Measurements from ENCODE around the gene TGFB1I1. TPM values are rescaled to one million over a fixed set of nuclear protein-coding genes. Genes with fewer than 3 reads are reported as not detected.
"Not testable (repeated sequence)": the region's sequence is repeated elsewhere in the genome, so short reads cannot be mapped to it uniquely, and the experiment has no call there.

The TGFB1I1 gene
- total RNA-seq, 1 donor from 2014 or later, result 20.2 TPM

DNA sequence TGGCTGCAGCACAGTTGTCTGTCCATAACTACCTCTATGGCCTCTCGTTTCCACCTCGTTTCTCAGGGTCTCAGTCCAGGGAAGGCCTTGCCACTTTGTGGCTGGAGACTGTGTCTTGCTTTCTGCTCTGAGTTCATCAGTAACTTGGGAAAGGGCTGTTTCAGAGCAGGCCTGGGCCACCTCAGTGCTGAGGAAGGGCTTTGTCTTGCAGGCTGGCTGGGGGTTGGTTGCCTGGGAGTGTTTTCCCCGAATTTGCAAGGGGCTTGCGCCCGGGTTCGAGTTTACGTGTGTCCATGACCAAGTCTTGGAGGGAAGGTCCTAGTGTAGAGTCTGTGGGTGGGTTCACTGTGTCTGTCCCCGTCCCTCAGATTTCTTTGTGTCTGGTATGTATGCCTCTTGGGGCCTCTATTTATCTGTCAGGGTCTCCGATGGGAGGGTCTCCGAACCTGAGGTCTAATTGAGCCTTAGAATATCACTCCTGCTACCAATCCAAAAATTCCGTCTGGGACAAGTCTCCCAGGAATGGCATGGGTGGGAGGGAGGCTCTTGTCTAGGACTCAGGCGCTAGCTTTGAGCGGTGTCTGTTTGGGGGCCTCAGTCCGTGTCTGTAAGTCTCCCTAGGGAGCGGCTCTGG, 594 bp upstream of the TGFB1I1 start:
- DNase-seq, result no peak

DNA sequence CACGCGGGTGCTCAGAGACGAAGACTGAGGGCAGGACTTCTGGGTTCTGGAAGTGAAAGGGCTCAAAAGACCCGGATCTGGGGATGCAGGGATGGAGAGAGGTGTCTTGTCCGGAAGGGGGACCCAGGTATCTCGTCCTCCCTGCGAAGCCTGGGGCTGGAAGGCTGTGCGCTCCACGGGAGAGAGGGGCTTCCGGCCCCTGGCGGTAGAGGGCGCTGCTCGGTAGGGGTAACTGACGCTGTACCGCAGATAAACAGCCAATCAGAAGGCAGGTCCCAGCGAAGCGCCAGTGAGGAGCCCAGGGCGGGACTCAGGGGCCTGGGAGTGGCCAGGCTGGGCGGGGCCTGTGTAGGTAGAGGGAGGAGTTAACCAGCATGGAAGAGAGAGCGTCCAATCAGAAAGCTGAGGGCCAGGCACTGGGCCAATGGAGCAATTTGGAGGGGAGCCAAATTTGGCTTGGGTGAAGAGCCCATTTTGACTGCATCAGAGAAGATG, 804 bp downstream of the TGFB1I1 start:
- peak; percentile 83 for DNase-seq

DNA sequence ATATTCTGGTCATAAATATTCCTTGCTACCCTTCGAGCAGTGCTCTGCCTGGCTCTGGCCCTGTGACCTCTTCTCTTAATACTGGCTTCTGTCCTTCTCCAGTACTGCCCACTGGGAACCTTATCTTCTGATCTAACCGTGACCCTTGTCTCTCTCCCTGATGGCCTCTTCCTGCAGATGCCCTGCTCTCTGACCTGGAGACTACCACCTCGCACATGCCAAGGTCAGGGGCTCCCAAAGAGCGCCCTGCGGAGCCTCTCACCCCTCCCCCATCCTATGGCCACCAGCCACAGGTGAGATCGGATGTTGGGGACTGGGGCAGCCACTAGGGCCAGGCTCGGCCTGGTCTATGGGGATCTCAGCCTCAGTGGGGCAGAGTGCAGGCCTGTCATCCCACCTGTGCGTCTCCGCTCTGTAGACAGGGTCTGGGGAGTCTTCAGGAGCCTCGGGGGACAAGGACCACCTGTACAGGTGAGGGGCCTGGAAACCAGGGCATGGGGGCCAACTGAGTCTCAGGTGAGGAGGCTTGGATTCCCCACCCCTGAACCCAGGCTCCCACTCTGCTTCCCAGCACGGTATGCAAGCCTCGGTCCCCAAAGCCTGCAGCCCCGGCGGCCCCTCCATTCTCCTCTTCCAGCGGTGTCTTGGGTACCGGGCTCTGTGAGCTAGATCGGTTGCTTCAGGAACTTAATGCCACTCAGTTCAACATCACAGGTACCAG, 1.5 kb downstream of the TGFB1I1 start:
- no peak for DNase-seq

DNA sequence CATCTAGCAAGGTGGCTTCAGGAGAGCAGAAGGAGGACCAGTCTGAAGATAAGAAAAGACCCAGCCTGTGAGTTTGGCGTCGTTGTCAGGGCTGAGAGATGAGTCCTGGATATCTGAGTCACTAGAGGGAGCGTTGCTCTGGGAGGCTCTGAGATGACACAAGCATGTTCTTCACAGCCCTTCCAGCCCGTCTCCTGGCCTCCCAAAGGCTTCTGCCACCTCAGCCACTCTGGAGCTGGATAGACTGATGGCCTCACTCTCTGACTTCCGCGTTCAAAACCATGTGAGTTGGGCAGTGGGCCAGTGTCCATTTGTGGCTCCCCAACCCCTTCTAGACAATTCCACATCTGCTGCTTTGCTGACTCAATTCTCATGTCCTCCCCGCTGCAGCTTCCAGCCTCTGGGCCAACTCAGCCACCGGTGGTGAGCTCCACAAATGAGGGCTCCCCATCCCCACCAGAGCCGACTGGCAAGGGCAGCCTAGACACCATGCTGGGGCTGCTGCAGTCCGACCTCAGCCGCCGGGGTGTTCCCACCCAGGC, 2.3 kb downstream of the TGFB1I1 start:
- no peak for DNase-seq

DNA sequence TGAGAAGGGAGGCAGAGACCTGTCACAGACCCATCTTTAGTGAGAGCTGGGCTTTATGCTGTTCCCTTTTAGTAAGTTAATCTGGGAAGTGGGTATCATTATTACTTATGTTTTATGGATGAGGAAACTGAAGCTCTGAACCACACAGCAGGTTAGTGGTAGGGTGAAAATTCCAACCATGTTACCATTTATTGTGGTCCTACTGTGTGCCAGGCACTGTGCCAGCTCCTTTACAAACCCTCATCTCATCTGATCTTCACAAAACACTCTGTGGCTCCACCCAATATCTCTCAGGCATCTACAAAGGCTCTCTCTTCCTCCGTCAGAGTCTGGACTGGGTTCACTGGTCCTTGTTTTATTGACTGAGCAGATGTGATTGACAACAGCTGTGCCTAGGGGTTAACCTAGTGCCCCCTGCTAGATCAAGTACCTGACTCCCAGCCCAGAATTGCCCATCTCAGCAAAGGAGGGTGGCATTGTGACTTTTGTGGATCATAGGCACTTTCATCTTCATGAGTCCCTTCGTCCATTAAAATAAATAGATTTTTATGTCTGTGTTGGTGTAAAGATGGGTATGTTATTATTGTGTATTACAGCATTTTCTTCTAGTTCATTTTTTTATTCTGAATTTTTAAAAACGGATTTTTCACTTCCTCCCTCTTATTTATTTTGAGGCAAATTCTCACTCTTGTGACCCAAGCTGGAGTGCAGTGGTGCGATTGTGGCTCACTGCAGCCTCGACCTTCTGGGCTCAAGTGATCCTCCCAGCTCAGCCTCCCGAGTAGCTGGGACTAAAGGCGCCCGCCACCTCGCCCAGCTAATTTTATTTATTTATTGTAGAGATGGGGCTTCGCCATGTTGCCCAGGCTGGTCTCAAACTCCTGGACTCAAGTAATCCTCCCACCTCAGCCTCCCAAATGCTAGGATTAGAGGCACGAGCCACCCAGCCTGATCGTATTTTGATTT, 3.1 kb downstream of the TGFB1I1 start:
- no peak for DNase-seq

DNA sequence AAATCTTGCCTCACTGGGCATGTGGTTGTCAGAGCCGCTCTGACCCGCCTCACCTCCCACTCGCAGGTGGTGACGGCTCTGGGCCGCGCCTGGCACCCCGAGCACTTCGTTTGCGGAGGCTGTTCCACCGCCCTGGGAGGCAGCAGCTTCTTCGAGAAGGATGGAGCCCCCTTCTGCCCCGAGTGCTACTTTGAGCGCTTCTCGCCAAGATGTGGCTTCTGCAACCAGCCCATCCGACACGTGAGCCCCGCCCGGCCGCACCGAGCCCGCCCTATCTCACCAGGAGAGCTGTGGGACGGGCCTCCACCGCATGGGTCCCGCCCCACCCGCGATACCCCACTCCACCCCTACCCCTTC, 4.0 kb downstream of the TGFB1I1 start:
- no peak for DNase-seq

DNA sequence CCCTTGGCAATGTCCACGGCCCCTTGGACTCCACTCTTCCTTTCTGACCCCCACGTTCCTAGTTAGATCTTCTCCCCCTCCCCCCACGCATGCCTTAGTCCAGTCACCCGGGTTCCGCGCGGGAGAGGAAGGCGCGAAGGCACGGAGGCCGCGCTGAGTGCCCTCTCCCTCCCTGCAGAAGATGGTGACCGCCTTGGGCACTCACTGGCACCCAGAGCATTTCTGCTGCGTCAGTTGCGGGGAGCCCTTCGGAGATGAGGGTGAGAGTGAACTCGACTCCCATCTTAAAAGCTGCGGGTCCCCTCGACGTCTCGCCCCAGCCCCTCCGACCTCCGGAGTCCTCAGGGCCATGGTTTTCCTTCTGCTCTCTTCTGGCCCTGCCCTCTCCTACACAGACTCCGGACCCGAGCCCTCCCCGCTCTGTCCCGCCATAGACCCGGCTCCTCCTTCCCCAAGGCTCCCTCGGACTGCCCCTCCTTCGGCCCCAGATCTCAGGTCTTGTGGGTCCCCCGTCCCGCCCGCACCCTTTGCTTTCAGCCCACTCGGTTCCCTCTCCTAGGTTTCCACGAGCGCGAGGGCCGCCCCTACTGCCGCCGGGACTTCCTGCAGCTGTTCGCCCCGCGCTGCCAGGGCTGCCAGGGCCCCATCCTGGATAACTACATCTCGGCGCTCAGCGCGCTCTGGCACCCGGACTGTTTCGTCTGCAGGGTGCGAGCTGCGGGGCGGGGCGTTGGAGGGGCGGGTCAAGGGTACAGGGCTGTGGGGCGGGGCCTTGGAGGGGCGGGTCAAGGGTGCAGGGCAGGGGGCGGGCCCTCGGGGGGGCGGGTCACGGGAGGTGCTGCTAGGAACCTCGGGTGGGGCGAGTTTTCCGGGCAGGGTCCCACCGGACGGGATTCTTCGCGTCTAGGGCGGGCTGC, 4.6 kb downstream of the TGFB1I1 start:
- DNase-seq, result no peak

DNA sequence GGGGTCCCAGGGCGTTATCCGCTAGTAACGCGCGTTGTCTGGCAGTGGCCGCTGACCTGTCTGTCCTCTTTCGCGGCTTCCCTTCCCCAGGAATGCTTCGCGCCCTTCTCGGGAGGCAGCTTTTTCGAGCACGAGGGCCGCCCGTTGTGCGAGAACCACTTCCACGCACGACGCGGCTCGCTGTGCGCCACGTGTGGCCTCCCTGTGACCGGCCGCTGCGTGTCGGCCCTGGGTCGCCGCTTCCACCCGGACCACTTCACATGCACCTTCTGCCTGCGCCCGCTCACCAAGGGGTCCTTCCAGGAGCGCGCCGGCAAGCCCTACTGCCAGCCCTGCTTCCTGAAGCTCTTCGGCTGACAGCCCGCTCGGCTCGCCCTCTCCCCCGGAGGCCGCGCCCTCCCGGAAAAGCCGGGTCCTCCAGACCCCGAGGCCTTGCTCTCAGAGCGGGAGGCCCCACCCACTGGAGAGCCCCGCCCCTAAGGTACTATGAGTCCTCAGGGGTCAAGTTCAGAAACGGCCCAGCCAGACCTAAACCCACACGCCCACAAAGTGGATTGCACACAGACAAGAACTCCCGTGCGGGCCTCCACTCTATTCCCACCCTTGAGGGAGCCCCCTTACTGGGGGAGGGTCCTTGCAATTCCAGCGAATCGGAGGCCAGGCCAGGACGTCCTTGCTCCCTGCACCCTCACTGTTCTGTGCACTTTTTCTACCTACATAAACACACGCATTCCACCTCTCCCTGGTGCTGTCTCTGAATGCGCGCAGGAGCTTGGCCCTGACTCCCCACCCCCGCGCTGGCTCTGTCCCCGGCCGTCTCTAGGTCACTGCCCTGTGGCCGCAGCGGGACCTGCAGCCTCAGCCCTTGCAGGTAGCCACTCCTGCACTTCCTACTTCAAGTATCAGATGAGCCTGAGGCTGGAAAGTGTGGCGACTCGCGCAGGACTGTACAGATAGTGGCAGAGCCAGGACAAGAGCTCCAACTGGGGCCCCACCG, 5.6 kb downstream of the TGFB1I1 start:
- DNase-seq, result no peak

DNA sequence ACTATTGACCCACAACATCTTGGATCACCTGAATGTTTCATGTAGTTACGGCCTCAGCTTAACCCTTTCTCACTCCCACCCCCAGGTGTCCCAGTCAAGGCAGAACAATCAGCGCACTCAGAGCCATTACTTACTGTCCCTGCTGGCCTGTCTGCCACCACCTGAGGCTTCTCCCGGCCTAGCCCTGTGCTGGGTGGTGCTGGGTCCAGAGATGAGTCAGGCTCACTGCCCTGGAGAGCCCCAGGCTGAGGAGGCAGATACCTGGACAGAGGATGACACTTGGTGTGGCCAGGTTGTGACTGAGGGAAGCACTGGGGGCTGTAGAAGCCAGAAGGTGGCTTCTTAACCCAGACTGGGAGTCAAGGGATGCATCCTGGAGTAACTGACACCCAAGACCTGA, 7.0 kb downstream of the TGFB1I1 start:
- DNase-seq, result no peak

DNA sequence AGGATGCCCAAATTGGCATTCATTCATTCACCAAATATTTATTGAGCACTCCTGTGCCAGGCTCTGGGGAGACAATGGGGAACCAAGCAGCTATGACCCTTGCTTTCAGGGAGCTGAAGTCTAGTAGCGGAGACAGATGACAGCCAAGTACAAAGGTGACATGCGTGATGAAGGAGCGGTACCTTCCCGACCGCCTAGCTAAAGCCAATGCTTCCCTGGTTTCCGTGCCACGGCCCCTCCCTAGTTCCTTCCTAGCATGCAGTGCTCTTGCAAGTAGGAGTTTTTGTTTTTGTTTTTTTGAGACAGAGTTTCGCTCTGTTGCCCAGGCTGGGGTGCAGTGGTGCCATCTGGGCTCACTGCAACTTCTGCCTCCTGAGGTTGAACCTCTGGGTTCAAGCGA, 7.8 kb downstream of the TGFB1I1 start:
- no peak for DNase-seq

DNA sequence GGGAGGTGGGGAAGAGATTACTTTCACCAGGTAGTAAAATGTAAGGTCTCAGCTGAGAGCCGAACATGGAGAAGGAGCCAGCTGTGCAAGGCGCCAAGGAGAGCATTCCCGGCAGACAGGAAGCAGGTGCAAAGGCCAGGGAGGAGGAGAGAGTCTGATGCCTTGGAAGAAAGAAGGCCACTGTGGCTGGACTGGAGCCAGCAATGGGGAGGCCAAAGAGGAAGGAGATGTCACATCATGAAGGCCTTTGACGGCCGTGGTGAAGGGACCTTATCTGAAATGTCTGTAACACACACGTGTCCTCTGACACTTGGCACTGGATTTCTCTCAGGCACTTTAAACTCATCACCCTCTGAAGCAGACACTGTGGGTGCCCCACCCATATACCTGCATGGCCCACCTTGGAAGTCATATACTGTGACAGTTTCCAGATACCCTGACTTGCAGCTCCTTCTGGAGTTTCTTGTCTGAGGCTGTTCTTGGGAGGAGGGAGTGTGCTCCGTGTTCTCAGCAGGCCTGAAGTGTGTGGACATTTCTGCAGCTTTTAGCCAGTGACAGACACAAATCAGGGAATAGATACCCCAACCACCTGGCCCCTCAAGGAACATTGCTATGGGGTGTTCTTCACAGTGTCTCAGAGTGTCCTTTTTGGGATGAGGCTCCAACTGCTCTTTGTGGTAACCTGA, 9.0 kb downstream of the TGFB1I1 start:
- no peak for DNase-seq

DNA sequence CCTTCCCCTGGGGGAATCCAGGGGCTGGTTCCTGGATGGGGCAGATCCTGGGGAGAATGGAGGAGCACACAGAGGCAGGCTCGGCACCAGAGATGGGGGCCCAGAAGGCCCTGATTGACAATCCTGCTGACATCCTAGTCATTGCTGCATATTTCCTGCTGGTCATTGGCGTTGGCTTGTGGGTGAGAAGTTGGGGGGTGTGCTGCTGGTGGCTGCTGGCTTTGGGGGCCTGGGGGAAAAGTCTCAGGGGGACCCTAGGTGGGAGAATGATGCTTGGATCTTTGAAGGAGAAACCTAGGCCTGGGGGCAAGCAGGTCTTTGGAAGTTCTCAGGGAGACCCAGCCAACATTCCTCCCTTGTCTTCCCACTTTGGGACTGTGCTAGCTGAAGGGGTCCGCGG, 11.1 kb downstream of the TGFB1I1 start, which contains the start of gene SLC5A2:
TSS of gene SLC5A2 (plus strand) at position 43 of the 400 bp plus-strand sequence. CDS start at position 57, 14 bp downstream.
- no peak for DNase-seq

DNA sequence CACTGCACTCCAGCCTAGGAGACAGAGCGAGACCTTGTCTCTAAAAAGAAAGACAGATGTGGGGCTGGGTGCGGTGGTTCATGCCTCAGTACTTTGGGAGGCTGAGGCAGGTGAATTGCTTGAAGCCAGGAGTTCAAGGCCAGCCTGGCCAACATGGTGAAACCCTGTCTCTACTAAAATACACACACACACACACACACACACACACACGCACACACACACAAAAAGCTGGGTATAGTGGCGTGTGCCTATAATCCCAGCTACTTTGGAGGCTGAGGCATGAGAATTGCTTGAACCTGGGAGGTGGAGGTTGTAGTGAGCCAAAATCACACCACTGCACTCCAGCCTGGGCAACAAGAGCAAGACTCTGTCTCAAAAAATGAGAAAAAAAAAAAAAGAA, 12.1 kb downstream of the TGFB1I1 start:
- not testable (repeated sequence) for DNase-seq

DNA sequence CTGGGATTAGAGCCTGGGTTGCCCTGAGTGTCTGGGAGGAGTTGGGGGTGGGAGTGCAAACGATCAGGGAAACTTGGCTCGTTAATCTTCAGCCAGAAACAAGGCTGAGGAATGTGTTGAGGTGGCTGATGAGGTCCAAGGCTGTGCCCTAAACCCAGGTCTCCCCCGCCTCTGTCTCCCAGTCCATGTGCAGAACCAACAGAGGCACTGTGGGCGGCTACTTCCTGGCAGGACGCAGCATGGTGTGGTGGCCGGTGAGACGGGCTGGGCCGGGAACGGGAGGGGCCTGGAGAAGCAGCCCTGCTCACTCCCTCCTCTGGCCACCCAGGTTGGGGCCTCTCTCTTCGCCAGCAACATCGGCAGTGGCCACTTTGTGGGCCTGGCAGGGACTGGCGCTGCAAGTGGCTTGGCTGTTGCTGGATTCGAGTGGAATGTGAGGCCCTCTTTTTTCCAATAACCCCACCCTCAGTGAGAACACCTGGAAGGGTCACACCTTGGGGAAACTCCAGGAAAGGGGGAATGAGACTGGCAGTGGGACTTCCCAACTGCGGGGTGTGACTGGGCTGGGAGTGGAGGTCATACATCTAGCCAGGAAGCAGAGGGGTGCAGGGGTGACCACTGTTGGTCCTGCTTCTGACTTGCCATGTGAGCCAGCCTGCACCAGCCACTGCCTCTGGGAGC, 12.7 kb downstream of the TGFB1I1 start:
- DNase-seq, result no peak

DNA sequence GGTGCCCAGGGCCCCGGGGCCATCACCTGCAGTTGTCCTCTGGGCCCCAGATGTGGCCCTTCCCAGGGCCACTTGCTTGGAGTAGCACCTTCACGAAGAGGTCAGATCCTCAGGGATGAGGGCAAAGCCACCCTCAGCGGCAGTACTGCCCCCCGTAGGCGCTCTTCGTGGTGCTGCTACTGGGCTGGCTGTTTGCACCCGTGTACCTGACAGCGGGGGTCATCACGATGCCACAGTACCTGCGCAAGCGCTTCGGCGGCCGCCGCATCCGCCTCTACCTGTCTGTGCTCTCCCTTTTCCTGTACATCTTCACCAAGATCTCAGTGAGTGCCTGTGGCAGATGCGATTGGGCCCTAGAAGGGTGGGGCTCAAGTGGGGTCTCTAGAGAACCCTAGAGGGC, 13.6 kb downstream of the TGFB1I1 start:
- DNase-seq, result no peak

DNA sequence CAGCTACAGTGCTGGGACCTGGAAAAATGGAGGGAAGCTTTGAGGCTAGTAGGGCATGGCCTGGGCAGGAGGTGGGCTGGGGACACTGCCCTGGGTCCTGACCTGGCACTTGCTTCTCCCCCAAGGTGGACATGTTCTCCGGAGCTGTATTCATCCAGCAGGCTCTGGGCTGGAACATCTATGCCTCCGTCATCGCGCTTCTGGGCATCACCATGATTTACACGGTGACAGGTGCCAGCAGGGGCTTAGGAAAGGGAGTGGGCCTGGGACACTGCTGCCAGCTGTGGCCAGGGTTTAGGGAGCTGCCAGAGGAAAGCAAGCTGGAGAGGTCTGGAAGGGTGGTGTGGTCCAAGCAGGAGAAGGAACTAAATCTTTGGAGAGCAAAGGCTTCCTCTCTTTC, 14.1 kb downstream of the TGFB1I1 start:
- no peak for DNase-seq

DNA sequence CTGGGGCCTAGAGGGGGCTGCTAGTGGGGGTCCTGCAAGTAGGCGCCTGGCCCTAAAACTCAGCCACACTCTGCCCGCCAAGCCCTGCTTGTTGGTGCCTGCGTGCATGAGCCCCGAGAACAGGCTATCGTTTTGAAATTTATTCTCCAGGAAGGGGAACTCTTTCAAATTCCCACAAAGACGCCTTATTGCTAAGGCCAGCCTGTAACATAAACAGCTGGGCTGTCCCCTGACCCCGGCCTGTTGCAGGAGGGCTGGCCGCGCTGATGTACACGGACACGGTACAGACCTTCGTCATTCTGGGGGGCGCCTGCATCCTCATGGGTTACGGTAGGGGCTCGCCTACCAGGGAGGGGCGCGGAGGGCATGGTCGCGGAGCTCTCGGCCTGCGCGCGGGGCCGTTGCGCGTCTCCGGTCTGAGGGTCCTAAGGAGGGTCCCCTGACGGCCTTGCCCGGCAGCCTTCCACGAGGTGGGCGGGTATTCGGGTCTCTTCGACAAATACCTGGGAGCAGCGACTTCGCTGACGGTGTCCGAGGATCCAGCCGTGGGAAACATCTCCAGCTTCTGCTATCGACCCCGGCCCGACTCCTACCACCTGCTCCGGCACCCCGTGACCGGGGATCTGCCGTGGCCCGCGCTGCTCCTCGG, 15.2 kb downstream of the TGFB1I1 start:
- DNase-seq, result no peak

All from skin of body (tissue), 2 donors.